ENCODE results near the gene CEBPG. TPM values are rescaled to one million over a fixed set of nuclear protein-coding genes. Genes with fewer than 3 reads are reported as not detected.

The CEBPG gene
- total RNA-seq, 1 experiment from 2014 or later, result 91.3 TPM

DNA sequence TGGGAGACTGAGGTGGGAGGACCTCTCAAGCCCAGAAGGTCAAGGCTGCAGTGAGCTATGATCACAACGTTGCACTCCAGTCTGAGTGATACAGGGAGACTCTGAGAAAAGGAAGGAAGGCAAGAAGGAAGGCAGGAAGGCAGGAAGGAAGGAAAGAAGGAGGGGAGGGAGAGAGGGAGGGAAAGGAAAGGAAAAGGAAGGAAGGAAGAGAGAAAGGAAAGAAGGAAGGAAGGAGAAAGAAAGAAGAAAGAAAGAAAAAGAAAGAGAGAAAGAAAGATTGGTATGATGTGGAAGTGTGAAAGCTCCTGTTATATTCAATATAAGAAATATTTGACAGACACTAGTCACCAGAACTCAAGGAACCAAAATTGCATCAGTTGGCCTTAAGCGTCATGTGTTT, 32.5 kb upstream of the CEBPG start:
- TF ChIP-seq, protein P1, sequence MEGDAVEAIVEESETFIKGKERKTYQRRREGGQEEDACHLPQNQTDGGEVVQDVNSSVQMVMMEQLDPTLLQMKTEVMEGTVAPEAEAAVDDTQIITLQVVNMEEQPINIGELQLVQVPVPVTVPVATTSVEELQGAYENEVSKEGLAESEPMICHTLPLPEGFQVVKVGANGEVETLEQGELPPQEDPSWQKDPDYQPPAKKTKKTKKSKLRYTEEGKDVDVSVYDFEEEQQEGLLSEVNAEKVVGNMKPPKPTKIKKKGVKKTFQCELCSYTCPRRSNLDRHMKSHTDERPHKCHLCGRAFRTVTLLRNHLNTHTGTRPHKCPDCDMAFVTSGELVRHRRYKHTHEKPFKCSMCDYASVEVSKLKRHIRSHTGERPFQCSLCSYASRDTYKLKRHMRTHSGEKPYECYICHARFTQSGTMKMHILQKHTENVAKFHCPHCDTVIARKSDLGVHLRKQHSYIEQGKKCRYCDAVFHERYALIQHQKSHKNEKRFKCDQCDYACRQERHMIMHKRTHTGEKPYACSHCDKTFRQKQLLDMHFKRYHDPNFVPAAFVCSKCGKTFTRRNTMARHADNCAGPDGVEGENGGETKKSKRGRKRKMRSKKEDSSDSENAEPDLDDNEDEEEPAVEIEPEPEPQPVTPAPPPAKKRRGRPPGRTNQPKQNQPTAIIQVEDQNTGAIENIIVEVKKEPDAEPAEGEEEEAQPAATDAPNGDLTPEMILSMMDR (IDR thresholded peaks at IDR 0.05; ENCODE audit: unreplicated experiment), result no peak
- H3K27me3 Mint-ChIP-seq (ENCODE audit: insufficient read depth, unreplicated experiment), result no peaks in the 10 kb centered on the region
- no peaks in the 10 kb centered on the region for H3K36me3 Mint-ChIP-seq (ENCODE audit: insufficient read depth, unreplicated experiment)
- intact Hi-C loops (cut with micrococcal nuclease), result no loop called here
- no peaks in the 10 kb centered on the region for H3K9me3 Mint-ChIP-seq (ENCODE audit: unreplicated experiment)
- no peak for DNase-seq (ENCODE audit: unreplicated experiment)
- H3K4me3 Mint-ChIP-seq (ENCODE audit: unreplicated experiment), result no peak overlapping the region
- no TSS peak for BruUV-seq (replicated peaks)
- H3K4me1 Mint-ChIP-seq (ENCODE audit: insufficient read depth, unreplicated experiment), result peaks cover 13% of the 10 kb centered on the region
- POLR2A ChIA-PET, result interaction anchor here (0.7 to 3.2 kb wide), 4 partner anchors 8 to 875 kb away, joined by 3 to 21 read pairs (median 4); partner anchors contain the start of gene CEBPG
- CTCF ChIA-PET, result no interaction called here
- H3K27ac Mint-ChIP-seq (ENCODE audit: low read depth, unreplicated experiment), result no peak overlapping the region

GRCh38 chr19:33343301-33343700, 30.2 kb upstream of the CEBPG start:
- H3K9me3 Mint-ChIP-seq (ENCODE audit: unreplicated experiment), result no peaks in the 10 kb centered on the region
- peaks cover 6% of the 10 kb centered on the region for H3K36me3 Mint-ChIP-seq (ENCODE audit: insufficient read depth, unreplicated experiment)
- intact Hi-C loops (cut with micrococcal nuclease), result no loop called here
- ChIA-PET POLR2A (interaction anchor here (0.7 to 1.1 kb wide), 2 partner anchors 13 to 14 kb away, joined by 3 read pairs; no protein-coding TSS in a partner anchor), CTCF (interaction anchor here (0.6 to 1.2 kb wide), 2 partner anchors 30 to 101 kb away, joined by 3 to 5 read pairs; partner anchors contain the start of gene CEBPG)
- H3K27me3 Mint-ChIP-seq (ENCODE audit: insufficient read depth, unreplicated experiment), result no peaks in the 10 kb centered on the region
- DNase-seq (ENCODE audit: unreplicated experiment), result no peak
- no peak overlapping the region for H3K27ac Mint-ChIP-seq (ENCODE audit: low read depth, unreplicated experiment)
- no peak overlapping the region for H3K4me3 Mint-ChIP-seq (ENCODE audit: unreplicated experiment)
- TF ChIP-seq, protein P1 (IDR thresholded peaks at IDR 0.05; ENCODE audit: unreplicated experiment), result no peak
- H3K4me1 Mint-ChIP-seq (ENCODE audit: insufficient read depth, unreplicated experiment), result peaks cover 13% of the 10 kb centered on the region
- BruUV-seq (replicated peaks), result no TSS peak

- TF ChIP-seq, protein P1 (IDR thresholded peaks at IDR 0.05; ENCODE audit: unreplicated experiment), result no peak
- Mint-ChIP-seq H3K4me1 (ENCODE audit: insufficient read depth, unreplicated experiment) (peaks cover 19% of the 10 kb centered on the region), H3K4me3 (ENCODE audit: unreplicated experiment) (no peak overlapping the region), H3K27ac (ENCODE audit: low read depth, unreplicated experiment) (no peak overlapping the region), H3K27me3 (ENCODE audit: insufficient read depth, unreplicated experiment) (no peaks in the 10 kb centered on the region), H3K9me3 (ENCODE audit: unreplicated experiment) (no peaks in the 10 kb centered on the region), H3K36me3 (ENCODE audit: insufficient read depth, unreplicated experiment) (peaks cover 6% of the 10 kb centered on the region)
- CTCF ChIA-PET, result interaction anchor here (0.8 to 1.2 kb wide), 2 partner anchors 62 to 102 kb away, joined by 3 to 5 read pairs; no protein-coding TSS in a partner anchor
- intact Hi-C loops (cut with micrococcal nuclease), result no loop called here
- BruUV-seq (replicated peaks), result no TSS peak
- DNase-seq (ENCODE audit: unreplicated experiment), result no peak
- POLR2A ChIA-PET, result interaction anchor here (0.7 to 1.1 kb wide), 2 partner anchors 13 to 15 kb away, joined by 3 read pairs; no protein-coding TSS in a partner anchor
Observed at GRCh38 chr19:33343859-33344572, 29.5 kb upstream of the CEBPG start.

DNA sequence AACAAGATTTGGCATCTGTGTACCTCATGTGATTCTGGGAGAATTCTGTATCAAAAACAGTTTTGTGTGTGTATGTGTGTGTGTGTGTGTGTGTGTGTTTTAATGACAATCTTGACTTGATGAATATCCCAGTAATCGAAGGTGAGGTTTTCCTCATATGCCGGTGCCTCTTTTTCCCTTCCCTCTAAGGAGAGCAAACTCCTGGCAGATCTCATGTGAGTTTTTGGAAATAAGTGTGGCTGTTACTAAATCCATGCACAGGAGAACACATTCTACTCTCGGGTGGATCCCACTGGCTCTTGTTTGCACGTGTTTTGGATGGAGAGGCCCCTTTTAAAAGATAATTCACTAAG, 29.0 kb upstream of the CEBPG start:
- no peaks in the 10 kb centered on the region for H3K27me3 Mint-ChIP-seq (ENCODE audit: insufficient read depth, unreplicated experiment)
- intact Hi-C loops (cut with micrococcal nuclease), result no loop called here

More for the DNA sequence above, 29.0 kb upstream of the CEBPG start:
- TF ChIP-seq, protein P1 (IDR thresholded peaks at IDR 0.05; ENCODE audit: unreplicated experiment), result no peak
- Mint-ChIP-seq H3K4me1 (ENCODE audit: insufficient read depth, unreplicated experiment) (peaks cover 14% of the 10 kb centered on the region), H3K36me3 (ENCODE audit: insufficient read depth, unreplicated experiment) (peaks cover 6% of the 10 kb centered on the region), H3K27ac (ENCODE audit: low read depth, unreplicated experiment) (no peak overlapping the region), H3K9me3 (ENCODE audit: unreplicated experiment) (no peaks in the 10 kb centered on the region), H3K4me3 (ENCODE audit: unreplicated experiment) (no peak overlapping the region)
- CTCF ChIA-PET, result interaction anchor here (0.8 to 1.2 kb wide), 2 partner anchors 62 to 102 kb away, joined by 3 to 5 read pairs; no protein-coding TSS in a partner anchor
- POLR2A ChIA-PET, result interaction anchor here (1.1 kb wide), 1 partner anchor 14 kb away, joined by 3 read pairs; no protein-coding TSS in a partner anchor
- DNase-seq (ENCODE audit: unreplicated experiment), result no peak
- no TSS peak for BruUV-seq (replicated peaks)

Measured in MCF 10A (cell line).